Suprapubic skin (tissue), 3 donors: ENCODE measurements around the gene UNC5B.

Experiments used
- CTCF ChIP-seq, 2 donors: fragments of 200-600 bp in 1 of 2; fragments of 450-650 bp in 1 of 2; sonication (generic) in 1 of 2; IDR thresholded peaks; one replicate each; pipeline ENCODE4 v1.5.1; 2016 to 2019; ENCODE audit warnings: antibody characterized with exemption in 2 of 2, mild to moderate bottlenecking in 1 of 2, moderate library complexity in 1 of 2
- POLR2AphosphoS5 ChIP-seq, 3 donors: sonication (generic); formaldehyde crosslinking; IDR thresholded peaks; one replicate each; pipeline ENCODE4 v1.6.1; 2017; ENCODE audit warnings: antibody characterized with exemption in 3 of 3

DNA sequence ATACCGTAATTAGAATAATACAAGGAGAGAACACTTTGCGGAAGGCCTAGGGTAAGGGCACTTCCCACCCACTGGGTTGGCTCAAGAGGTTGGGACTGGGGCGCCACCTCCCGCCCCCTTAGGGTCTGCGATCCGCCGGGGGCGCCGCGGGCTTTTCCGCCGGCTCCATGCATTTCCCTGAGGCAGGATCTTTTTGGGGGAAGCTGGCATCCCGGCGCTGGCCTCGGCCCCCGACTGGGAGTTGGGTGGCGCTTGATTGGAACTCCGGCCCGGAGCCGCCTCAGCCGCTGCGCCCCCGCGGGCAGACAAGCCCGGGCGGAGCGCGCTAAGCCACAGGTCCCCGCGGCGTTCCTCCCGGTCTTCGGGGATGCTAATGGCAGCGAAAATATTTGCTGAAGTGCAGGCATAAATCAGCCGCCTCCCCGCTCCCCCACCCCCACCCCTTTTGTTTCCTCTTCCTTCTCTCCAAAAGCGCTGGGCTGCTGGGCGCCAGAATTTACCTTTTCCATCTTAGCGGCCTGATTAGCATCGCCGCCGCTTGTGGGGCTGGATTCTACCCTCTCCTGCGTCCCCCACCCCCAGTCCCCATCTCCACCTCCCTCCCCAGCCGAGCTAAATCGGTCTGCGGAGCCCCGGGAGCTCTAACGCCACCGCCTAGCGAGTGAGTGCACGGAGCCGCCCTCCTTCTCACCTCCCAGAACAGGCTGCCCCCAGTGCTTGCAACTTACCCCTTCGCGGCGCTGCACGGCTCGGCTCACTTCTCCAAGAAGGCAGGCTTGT is 5.1 kb downstream of the UNC5B start:
- TF ChIP-seq CTCF (IDR thresholded peaks at IDR 0.05), result no peak
- TF ChIP-seq POLR2AphosphoS5 (IDR thresholded peaks at IDR 0.05), result no peak
